Measurements from ENCODE around the gene CD4.
A peak's percentile ranks its signal among the peaks of the same experiment; 100 is the strongest.

CD4 gene

DNA sequence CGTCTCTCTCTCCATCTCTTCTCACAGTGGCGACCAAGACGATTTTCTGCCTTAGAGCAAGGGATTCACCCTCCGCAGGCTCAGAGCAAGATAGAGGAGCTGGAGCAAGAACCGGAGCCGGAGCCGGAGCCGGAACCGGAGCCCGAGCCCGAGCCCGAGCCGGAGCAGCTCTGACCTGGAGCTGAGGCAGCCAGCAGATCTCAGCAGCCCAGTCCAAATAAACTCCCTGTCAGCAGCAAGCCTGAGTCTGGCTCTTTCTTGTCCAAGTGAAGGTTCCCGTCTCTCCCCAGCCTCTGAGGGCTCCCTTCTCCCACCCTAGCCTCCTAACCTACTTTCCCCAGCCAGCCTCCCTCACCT, 11.1 kb upstream of the CD4 start:
- no peak for DNase-seq (ENCODE audit: low read depth)

- peak; percentile 79 for DNase-seq (ENCODE audit: low read depth)
These were observed 10.5 kb upstream of the CD4 start for GRCh38 chr12:6778574-6779550.

GRCh38 chr12:6779708-6780432, 9.5 kb upstream of the CD4 start:
- no peak for DNase-seq (ENCODE audit: low read depth)

GRCh38 chr12:6780573-6780972, 8.8 kb upstream of the CD4 start:
- DNase-seq (ENCODE audit: low read depth): no peak

DNA sequence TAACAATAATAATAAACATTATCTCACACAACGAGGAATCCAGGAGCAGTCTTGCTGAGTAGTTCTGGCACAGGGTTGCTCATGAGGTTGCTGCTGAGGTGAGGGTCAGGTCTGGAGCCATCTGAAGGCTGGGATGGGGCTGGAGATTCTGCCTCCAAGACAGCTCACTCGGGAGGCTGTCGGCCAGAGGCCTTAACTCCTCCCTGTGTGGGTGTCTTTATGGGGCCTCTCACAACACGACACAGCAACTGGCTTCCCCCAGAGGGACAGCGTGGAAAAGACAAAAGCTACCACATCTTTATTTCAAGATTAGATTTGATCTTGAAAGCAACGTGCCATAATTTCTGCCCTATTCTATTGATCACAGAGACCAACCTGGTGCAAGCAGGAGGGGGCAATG, 7.2 kb upstream of the CD4 start:
- no peak for DNase-seq (ENCODE audit: low read depth)

GRCh38 chr12:6782850-6783566, 6.3 kb upstream of the CD4 start:
- no peak for DNase-seq (ENCODE audit: low read depth)

- DNase-seq (ENCODE audit: low read depth): no peak
These were observed 5.5 kb upstream of the CD4 start for GRCh38 chr12:6783828-6784227.

DNA sequence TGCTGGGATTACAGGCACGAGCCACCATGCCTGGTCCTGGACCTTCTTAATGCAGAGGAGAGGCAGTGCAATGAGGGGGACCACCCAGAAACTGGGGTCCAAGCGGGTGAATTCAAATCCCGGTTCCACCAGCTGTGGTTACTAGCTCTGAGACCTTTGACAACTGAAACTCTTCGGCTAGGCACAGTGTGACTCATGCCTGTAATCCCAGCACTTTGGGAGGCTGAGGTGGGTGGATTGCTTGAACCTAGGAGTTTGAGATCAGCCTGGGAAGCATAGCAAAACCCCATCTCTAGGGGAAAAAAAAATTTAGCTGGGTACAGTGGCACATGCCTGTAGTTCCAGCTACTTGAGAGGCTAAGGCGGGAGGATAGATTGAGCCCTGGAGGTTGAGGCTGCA, 5.0 kb upstream of the CD4 start:
- DNase-seq (ENCODE audit: low read depth): no peak

DNA sequence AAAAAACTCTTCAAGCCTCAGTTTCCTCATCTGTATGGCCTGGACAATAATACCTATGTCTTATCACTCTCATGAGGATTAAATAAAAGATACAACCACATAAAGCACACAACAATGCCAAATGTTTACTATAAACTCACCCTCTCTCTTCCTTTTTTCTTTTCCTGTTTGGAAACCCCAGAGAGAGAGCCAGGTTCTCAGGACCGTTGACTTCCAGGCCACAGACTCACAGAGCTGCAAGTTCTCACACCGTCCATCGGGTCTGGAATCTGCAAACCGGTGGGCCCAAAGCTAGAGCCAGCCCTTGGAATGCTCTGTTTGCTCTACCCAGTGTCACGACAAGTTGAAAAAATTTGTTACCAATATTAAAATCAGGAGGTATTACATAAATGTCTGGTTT, 4.6 kb upstream of the CD4 start:
- DNase-seq (ENCODE audit: low read depth): no peak

- peak; percentile 25 for DNase-seq (ENCODE audit: low read depth)
These were observed 2.8 kb upstream of the CD4 start for GRCh38 chr12:6786416-6787094.

GRCh38 chr12:6787309-6787708, 2.0 kb upstream of the CD4 start:
- no peak for DNase-seq (ENCODE audit: low read depth)

- DNase-seq (ENCODE audit: low read depth): peak; percentile 27
These were observed 1.3 kb downstream of the CD4 start for GRCh38 chr12:6790496-6791150.

GRCh38 chr12:6791931-6792520, 2.7 kb downstream of the CD4 start:
- no peak for DNase-seq (ENCODE audit: low read depth)

DNA sequence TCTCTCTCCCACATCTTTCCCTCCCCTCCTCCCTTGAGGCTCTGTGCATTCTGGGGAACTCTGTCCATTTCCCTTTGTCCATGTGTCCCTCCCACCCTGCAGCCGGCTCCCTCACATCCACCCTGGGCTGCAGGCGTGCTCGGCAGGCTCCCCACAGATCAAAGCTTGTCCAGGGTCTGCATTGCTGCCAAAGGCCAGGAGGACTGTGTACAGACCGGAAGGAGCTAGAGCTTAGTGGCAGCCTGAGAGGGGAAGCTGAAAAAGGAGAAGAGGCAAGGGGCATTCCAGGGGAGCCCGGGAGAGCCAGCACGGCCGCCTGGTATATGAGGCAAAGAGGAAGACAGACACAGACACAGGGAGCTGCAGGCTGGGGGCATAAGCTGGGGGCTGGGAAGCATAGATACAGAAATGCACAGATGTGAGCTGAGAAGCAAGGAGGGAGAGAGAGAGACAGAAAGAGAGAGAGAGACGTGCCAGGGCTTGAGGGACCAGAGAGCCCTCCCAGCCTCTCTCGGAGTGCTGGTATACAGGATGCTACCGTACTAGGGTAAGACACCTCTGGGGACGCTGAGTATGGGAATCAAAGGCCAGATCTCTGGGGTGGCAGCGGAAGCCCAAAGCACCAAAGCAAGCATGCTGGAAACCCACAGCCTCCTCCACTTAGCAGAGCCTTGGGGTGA, 3.3 kb downstream of the CD4 start:
- DNase-seq (ENCODE audit: low read depth): peak; percentile 39

GRCh38 chr12:6795088-6795487, 5.8 kb downstream of the CD4 start:
- no peak for DNase-seq (ENCODE audit: low read depth)

DNA sequence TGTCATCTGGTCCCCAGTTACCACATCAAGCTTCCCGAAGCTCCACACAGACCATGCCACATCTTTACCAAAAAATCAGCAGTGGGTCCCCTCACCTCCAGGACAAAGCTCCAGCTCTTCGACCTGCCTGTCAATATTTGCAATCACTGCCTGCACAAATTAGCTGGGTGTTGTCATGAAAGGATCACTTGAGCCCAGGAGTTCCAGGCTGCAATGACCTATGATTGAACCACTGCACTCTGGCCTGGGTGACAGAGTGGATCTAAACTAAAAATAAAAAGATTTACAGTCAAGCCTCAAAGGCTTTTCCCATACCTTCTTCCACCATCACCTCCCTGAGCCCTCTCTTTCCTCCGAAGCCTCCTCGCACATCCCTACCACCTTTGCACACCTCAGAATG, 7.2 kb downstream of the CD4 start:
- DNase-seq (ENCODE audit: low read depth): no peak

- no peak for DNase-seq (ENCODE audit: low read depth)
These were observed 9.8 kb downstream of the CD4 start for GRCh38 chr12:6799147-6799546.

- DNase-seq (ENCODE audit: low read depth): no peak
These were observed 17.8 kb downstream of the CD4 start for GRCh38 chr12:6807170-6807569.

DNA sequence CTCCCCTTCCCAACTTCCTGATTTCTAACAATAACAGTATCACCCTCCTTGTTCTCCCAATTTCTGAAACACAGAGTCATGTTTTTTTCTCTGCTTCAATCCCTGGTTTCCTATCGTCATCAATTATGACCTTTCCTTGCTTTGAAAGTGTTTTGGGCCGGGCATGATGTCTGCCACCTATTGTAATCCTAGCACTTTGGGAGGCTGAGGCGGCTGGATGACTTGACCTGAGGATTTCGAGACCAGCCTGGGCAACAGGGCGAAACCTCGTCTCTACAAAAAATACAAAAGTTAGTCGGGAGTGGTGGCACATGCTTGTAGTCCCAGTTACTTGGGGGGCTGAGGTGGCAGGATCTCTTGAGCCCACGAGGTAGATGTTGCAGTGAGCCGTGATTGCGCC, 19.7 kb downstream of the CD4 start:
- DNase-seq (ENCODE audit: low read depth): no peak

DNA sequence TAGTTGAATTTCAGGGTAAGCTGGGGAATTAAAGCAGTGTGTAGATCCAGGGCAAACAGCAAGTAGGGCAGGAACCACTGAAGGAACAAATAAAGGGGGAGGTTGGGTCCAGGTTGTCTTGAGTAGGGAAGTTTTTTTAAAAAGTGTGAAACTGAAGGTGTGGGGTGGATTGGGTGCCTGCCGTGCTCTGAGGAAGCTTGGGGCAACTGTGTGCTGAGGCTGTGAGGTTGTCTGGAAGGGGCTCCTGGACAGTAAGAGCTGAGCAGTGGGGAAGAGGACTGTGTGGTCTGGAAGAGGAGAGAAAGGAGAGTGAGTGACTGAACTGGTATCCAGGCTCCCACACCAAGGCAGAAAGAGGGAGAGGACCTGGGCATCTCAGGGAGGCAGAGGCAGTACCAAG, 21.4 kb downstream of the CD4 start:
- DNase-seq (ENCODE audit: low read depth): no peak

GRCh38 chr12:6813363-6813762, 24.0 kb downstream of the CD4 start:
- DNase-seq (ENCODE audit: low read depth): no peak
